ENCODE results near the gene CTNND2.

The CTNND2 gene

GRCh38 chr5:11711932-11712331 is 192.3 kb downstream of the CTNND2 start:
- H3K36me3 Mint-ChIP-seq = no peaks in the 10 kb centered on the region
- H3K4me3 Mint-ChIP-seq = no peak overlapping the region
- H3K4me1 Mint-ChIP-seq = no peaks in the 10 kb centered on the region
- no peak overlapping the region for H3K27ac Mint-ChIP-seq
- no peaks in the 10 kb centered on the region for H3K27me3 Mint-ChIP-seq
- no peaks in the 10 kb centered on the region for H3K9me3 Mint-ChIP-seq
- DNase-seq (no peak), ATAC-seq (replicated peaks) (no peak)

GRCh38 chr5:11709021-11709420 is 195.2 kb downstream of the CTNND2 start:
- DNase-seq = no peak
- Mint-ChIP-seq H3K27ac (no peak overlapping the region), H3K4me1 (no peaks in the 10 kb centered on the region), H3K27me3 (no peaks in the 10 kb centered on the region), H3K4me3 (no peak overlapping the region), H3K9me3 (no peaks in the 10 kb centered on the region), H3K36me3 (no peaks in the 10 kb centered on the region)
- ATAC-seq (replicated peaks) = no peak

- DNase-seq (no peak), ATAC-seq (replicated peaks) (no peak)
- Mint-ChIP-seq H3K4me3 (no peak overlapping the region), H3K36me3 (no peaks in the 10 kb centered on the region), H3K27ac (no peak overlapping the region), H3K4me1 (no peaks in the 10 kb centered on the region), H3K27me3 (no peaks in the 10 kb centered on the region), H3K9me3 (no peaks in the 10 kb centered on the region)
Measured at GRCh38 chr5:11704916-11705315, 199.3 kb downstream of the CTNND2 start.

- ATAC-seq (replicated peaks) = no peak
- DNase-seq = no peak
- no peaks in the 10 kb centered on the region for H3K27me3 Mint-ChIP-seq
- H3K36me3 Mint-ChIP-seq = no peaks in the 10 kb centered on the region
- H3K4me3 Mint-ChIP-seq = no peak overlapping the region
- H3K27ac Mint-ChIP-seq = no peak overlapping the region
- H3K9me3 Mint-ChIP-seq = peaks cover 0 to 3% of the 10 kb centered on the region in 2 donors
- H3K4me1 Mint-ChIP-seq = no peaks in the 10 kb centered on the region
Measured at GRCh38 chr5:11700391-11700790, 203.9 kb downstream of the CTNND2 start.

- no peaks in the 10 kb centered on the region for H3K4me1 Mint-ChIP-seq
- ATAC-seq (replicated peaks) (no peak), DNase-seq (no peak)
- no peaks in the 10 kb centered on the region for H3K27me3 Mint-ChIP-seq
- H3K4me3 Mint-ChIP-seq = no peak overlapping the region
- no peak overlapping the region for H3K27ac Mint-ChIP-seq
- H3K9me3 Mint-ChIP-seq = no peaks in the 10 kb centered on the region
- H3K36me3 Mint-ChIP-seq = no peaks in the 10 kb centered on the region
Measured at GRCh38 chr5:11692636-11693035, 211.6 kb downstream of the CTNND2 start.

- no peaks in the 10 kb centered on the region for H3K36me3 Mint-ChIP-seq
- H3K9me3 Mint-ChIP-seq = no peaks in the 10 kb centered on the region
- H3K4me1 Mint-ChIP-seq = no peaks in the 10 kb centered on the region
- H3K4me3 Mint-ChIP-seq = no peak overlapping the region
- ATAC-seq (replicated peaks) (no peak), DNase-seq (no peak)
- no peaks in the 10 kb centered on the region for H3K27me3 Mint-ChIP-seq
- H3K27ac Mint-ChIP-seq = no peak overlapping the region
Measured at GRCh38 chr5:11687498-11687897, 216.7 kb downstream of the CTNND2 start.

- no peak overlapping the region for H3K4me3 Mint-ChIP-seq
- no peak overlapping the region for H3K27ac Mint-ChIP-seq
- DNase-seq (no peak), ATAC-seq (replicated peaks) (no peak)
- H3K4me1 Mint-ChIP-seq = no peaks in the 10 kb centered on the region
- H3K9me3 Mint-ChIP-seq = peaks cover 4% of the 10 kb centered on the region in 2 donors
- H3K36me3 Mint-ChIP-seq = no peaks in the 10 kb centered on the region
- no peaks in the 10 kb centered on the region for H3K27me3 Mint-ChIP-seq
Measured at GRCh38 chr5:11684607-11685006, 219.6 kb downstream of the CTNND2 start.

- H3K4me3 Mint-ChIP-seq = no peak overlapping the region
- H3K9me3 Mint-ChIP-seq = peaks cover 4 to 5% of the 10 kb centered on the region in 2 donors
- no peaks in the 10 kb centered on the region for H3K27me3 Mint-ChIP-seq
- DNase-seq = no peak
- no peak for ATAC-seq (replicated peaks)
- H3K4me1 Mint-ChIP-seq = no peaks in the 10 kb centered on the region
- H3K36me3 Mint-ChIP-seq = no peaks in the 10 kb centered on the region
- no peak overlapping the region for H3K27ac Mint-ChIP-seq
Measured at GRCh38 chr5:11683666-11684065, 220.6 kb downstream of the CTNND2 start.

- Mint-ChIP-seq H3K27ac (no peak overlapping the region), H3K4me3 (no peak overlapping the region), H3K4me1 (no peaks in the 10 kb centered on the region), H3K27me3 (no peaks in the 10 kb centered on the region), H3K9me3 (peaks cover 4 to 5% of the 10 kb centered on the region in 2 donors), H3K36me3 (no peaks in the 10 kb centered on the region)
- DNase-seq = no peak
- ATAC-seq (replicated peaks) = no peak
Measured at GRCh38 chr5:11681796-11682195, 222.4 kb downstream of the CTNND2 start.

- Mint-ChIP-seq H3K36me3 (no peaks in the 10 kb centered on the region), H3K27ac (no peak overlapping the region), H3K4me3 (no peak overlapping the region), H3K27me3 (peaks cover 0 to 3% of the 10 kb centered on the region in 2 donors), H3K9me3 (peaks cover 7 to 9% of the 10 kb centered on the region in 2 donors), H3K4me1 (no peaks in the 10 kb centered on the region)
- DNase-seq = no peak
- ATAC-seq (replicated peaks) = no peak
Measured at GRCh38 chr5:11679676-11680075, 224.6 kb downstream of the CTNND2 start.

GRCh38 chr5:11675184-11675583 is 229.1 kb downstream of the CTNND2 start:
- Mint-ChIP-seq H3K4me1 (no peaks in the 10 kb centered on the region), H3K27ac (no peak overlapping the region), H3K27me3 (peaks cover 0 to 3% of the 10 kb centered on the region in 2 donors), H3K4me3 (no peak overlapping the region), H3K9me3 (peaks cover 3 to 11% of the 10 kb centered on the region in 2 donors), H3K36me3 (no peaks in the 10 kb centered on the region)
- ATAC-seq (replicated peaks) (no peak), DNase-seq (no peak)

GRCh38 chr5:11672385-11673085 is 231.7 kb downstream of the CTNND2 start:
- no peak for ATAC-seq (replicated peaks)
- Mint-ChIP-seq H3K27me3 (peaks cover 0 to 3% of the 10 kb centered on the region in 2 donors), H3K9me3 (peaks cover 13 to 15% of the 10 kb centered on the region in 2 donors), H3K4me3 (no peak overlapping the region), H3K36me3 (no peaks in the 10 kb centered on the region), H3K4me1 (no peaks in the 10 kb centered on the region), H3K27ac (no peak overlapping the region)
- no peak for DNase-seq

GRCh38 chr5:11658376-11658775 is 245.9 kb downstream of the CTNND2 start:
- Mint-ChIP-seq H3K4me1 (no peaks in the 10 kb centered on the region), H3K4me3 (no peak overlapping the region), H3K9me3 (no peaks in the 10 kb centered on the region)

GRCh38 chr5:11656916-11657315 is 247.3 kb downstream of the CTNND2 start:
- no peaks in the 10 kb centered on the region for H3K27me3 Mint-ChIP-seq
- H3K9me3 Mint-ChIP-seq = peaks cover 0 to 4% of the 10 kb centered on the region in 2 donors
- DNase-seq (no peak), ATAC-seq (replicated peaks) (no peak)
- no peaks in the 10 kb centered on the region for H3K4me1 Mint-ChIP-seq
- no peak overlapping the region for H3K27ac Mint-ChIP-seq
- no peak overlapping the region for H3K4me3 Mint-ChIP-seq
- no peaks in the 10 kb centered on the region for H3K36me3 Mint-ChIP-seq

More at GRCh38 chr5:11658376-11658775, 245.9 kb downstream of the CTNND2 start:
- no peaks in the 10 kb centered on the region for H3K27me3 Mint-ChIP-seq
- no peaks in the 10 kb centered on the region for H3K36me3 Mint-ChIP-seq
- ATAC-seq (replicated peaks) (no peak), DNase-seq (no peak)
- H3K27ac Mint-ChIP-seq = no peak overlapping the region

GRCh38 chr5:11655681-11656080 is 248.6 kb downstream of the CTNND2 start:
- H3K36me3 Mint-ChIP-seq = no peaks in the 10 kb centered on the region
- DNase-seq (no peak), ATAC-seq (replicated peaks) (no peak)
- no peaks in the 10 kb centered on the region for H3K27me3 Mint-ChIP-seq
- H3K4me3 Mint-ChIP-seq = no peak overlapping the region
- no peak overlapping the region for H3K27ac Mint-ChIP-seq
- H3K9me3 Mint-ChIP-seq = peaks cover under 1 to 4% of the 10 kb centered on the region in 2 donors
- no peaks in the 10 kb centered on the region for H3K4me1 Mint-ChIP-seq
